ENCODE results near the gene BLOC1S4.

The BLOC1S4 gene

DNA sequence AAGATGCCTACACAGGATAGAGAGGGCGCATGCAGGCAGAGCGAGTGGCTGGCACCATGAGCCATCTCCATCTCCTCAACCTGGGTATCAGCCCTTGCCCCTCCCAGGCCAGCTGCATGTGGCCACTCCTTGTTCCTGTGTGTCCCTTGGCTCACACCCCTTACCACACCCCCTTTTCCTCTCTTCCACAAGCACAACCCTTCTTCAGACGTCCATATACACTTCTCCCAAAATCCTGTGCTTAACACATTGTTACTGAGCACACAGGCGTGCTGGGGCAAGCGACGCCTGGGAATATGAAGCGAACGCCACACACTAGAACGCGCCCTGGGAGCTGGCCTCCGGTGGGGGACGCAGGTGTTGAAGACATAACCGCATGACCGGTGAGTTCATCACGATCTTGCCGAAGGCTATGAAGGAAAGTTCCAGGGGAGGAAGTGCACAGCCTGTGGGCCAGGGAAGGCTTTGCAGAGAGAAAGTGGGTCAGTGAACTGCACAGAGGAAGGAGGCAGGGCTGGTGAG is 47.4 kb downstream of the BLOC1S4 start:
- DNase-seq (ENCODE audit: low read depth in 2 of 2, low spot score in 1 of 2), result no peak

DNA sequence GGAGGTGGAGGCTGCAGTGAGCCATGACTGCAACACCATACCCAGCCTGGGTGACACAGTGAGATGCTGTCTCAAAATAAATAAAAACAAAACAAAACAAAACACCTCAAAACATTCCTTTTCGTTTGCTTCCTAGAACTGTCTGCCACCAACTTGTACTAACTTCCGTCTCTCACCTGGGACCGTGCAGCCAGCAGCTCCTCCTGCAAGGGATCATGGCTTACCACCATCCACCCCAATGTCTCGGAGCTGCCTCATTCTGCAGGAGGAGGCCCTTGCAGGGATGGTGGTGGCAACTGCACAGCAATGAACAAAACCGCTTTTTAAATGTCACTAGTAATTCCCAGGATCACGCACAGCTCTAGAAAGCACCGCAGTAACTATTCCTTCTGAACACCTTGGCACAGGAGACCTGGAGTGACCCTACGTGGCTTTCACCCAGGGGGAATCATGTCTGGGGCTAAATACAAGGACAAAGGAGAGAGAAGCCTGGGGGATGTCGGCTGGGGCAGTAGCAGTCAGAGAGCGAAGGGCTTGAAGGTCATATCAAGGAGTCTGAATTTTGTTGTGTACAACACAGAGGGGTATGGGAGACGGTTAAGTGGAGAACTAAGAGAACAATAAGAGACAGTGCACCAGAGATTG is 49.1 kb downstream of the BLOC1S4 start:
- DNase-seq (ENCODE audit: low read depth in 2 of 2, low spot score in 1 of 2), result no peak

DNA sequence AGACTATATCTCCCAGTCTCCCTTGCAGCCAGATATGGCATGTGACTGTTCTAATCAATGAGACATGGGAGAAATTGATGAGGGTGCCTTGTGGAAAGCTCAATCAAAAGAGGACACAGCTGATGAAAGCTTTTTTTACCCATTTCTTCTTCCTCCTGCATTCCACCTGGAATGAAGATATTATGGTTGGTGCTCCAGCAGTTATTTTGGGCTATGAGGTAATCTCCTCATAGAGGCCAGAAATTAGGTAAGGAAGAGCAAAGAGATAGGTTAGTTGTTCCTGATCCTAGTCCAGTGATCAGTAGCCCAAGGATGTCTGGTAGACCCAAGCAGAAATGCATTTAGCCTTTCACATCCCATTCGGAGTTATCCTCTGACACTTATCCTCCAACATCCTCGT is 49.7 kb downstream of the BLOC1S4 start:
- DNase-seq (ENCODE audit: low read depth in 2 of 2, low spot score in 1 of 2), result no peak

All from stimulated activated CD8-positive, alpha-beta memory T cell treated with anti-CD3 and anti-CD28 coated beads, Interleukin-4, amount 100 ng/mL, for 4 hours (primary cell).